Suprapubic skin (tissue), 4 donors: ENCODE data around the gene POLG. TPM values are rescaled to one million over a fixed set of nuclear protein-coding genes. Genes with fewer than 3 reads are reported as not detected.

Source experiments
- DNase-seq, 2 donors: peaks; one replicate each; pipeline ENCODE4 v3.0.0-alpha.2; 2019; ENCODE audit warnings: low spot score in 2 of 2
- H3K27ac ChIP-seq: fragments of 200-600 bp; sonication (generic); one replicate; pipeline ENCODE4 v1.5.1; 2019
- H3K27me3 ChIP-seq: fragments of 200-600 bp; sonication (generic); one replicate; pipeline ENCODE4 v1.5.1; 2019
- H3K36me3 ChIP-seq: fragments of 200-600 bp; sonication (generic); one replicate; pipeline ENCODE4 v1.5.1; 2019
- H3K4me1 ChIP-seq: fragments of 200-600 bp; sonication (generic); one replicate; pipeline ENCODE4 v1.5.1; 2019
- H3K4me3 ChIP-seq: fragments of 200-600 bp; sonication (generic); one replicate; pipeline ENCODE4 v1.5.1; 2019; ENCODE audit warnings: mild to moderate bottlenecking
- H3K9me3 ChIP-seq: fragments of 200-600 bp; sonication (generic); one replicate; pipeline ENCODE4 v1.5.1; 2019
- CTCF ChIP-seq, 2 donors: fragments of 200-600 bp in 1 of 2; fragments of 450-650 bp in 1 of 2; sonication (generic) in 1 of 2; IDR thresholded peaks; one replicate each; pipeline ENCODE4 v1.5.1; 2016 to 2019; ENCODE audit warnings: antibody characterized with exemption in 2 of 2, mild to moderate bottlenecking in 1 of 2, moderate library complexity in 1 of 2
- EP300 ChIP-seq: sonication (generic); formaldehyde crosslinking; IDR thresholded peaks from one replicate; pipeline ENCODE4 v1.6.1; 2017; ENCODE audit warnings: antibody characterized with exemption
- POLR2A ChIP-seq, 2 donors: fragments of 450-650 bp; IDR thresholded peaks; one replicate each; pipeline ENCODE4 v1.6.1; 2017; ENCODE audit warnings: antibody characterized with exemption in 2 of 2, mild to moderate bottlenecking in 2 of 2, moderate library complexity in 2 of 2
- POLR2AphosphoS5 ChIP-seq, 3 donors: sonication (generic); formaldehyde crosslinking; IDR thresholded peaks; one replicate each; pipeline ENCODE4 v1.6.1; 2017; ENCODE audit warnings: antibody characterized with exemption in 3 of 3
- WGBS: methylation state at CpG from one replicate; pipeline ENCODE4 v1.1.5; 2018; 5-methylcytosine and 5-hydroxymethylcytosine counted together
- total RNA-seq, 4 donors: library from RNA; depleted of rRNA; stranded (reverse); fragments of >200 nt; gene quantifications; one replicate each; pipeline ENCODE4 v1.1.0, GENCODE V29; 2016

Gene POLG
- total RNA-seq, 4 donors from 2014 or later: 78.7 to 131 (median 94.6) TPM

GRCh38 chr15:89353991-89354390 is 19.4 kb upstream of the POLG start:
- peaks cover 9% of the 10 kb centered on the region for H3K4me1 ChIP-seq
- peaks cover 75% of the 10 kb centered on the region for H3K27me3 ChIP-seq
- H3K9me3 ChIP-seq: no peaks in the 10 kb centered on the region
- H3K4me3 ChIP-seq: no peak overlapping the region
- H3K36me3 ChIP-seq: no peaks in the 10 kb centered on the region
- DNase-seq: no peak
- WGBS: 78% methylated on average over 1 of the region's 2 CpGs
- no peak for TF ChIP-seq POLR2A (IDR thresholded peaks at IDR 0.05)
- TF ChIP-seq POLR2AphosphoS5 (IDR thresholded peaks at IDR 0.05): no peak
- no peak for TF ChIP-seq CTCF (IDR thresholded peaks at IDR 0.05)
- no peak for TF ChIP-seq EP300
- H3K27ac ChIP-seq: no peak overlapping the region

- no peak for TF ChIP-seq POLR2AphosphoS5 (IDR thresholded peaks at IDR 0.05)
- TF ChIP-seq EP300: no peak
- TF ChIP-seq POLR2A (IDR thresholded peaks at IDR 0.05): no peak
- TF ChIP-seq CTCF (IDR thresholded peaks at IDR 0.05): no peak
- H3K9me3 ChIP-seq: no peaks in the 10 kb centered on the region
- H3K27me3 ChIP-seq: peaks cover 66% of the 10 kb centered on the region
- H3K4me3 ChIP-seq: no peak overlapping the region
- no peaks in the 10 kb centered on the region for H3K36me3 ChIP-seq
- 82% methylated on average over 3 of the region's 4 CpGs for WGBS
- DNase-seq: no peak
- no peaks in the 10 kb centered on the region for H3K4me1 ChIP-seq
- no peak overlapping the region for H3K27ac ChIP-seq
Observed at GRCh38 chr15:89352476-89352875, 17.9 kb upstream of the POLG start.

- Histone ChIP-seq H3K36me3 (no peaks in the 10 kb centered on the region), H3K27ac (no peak overlapping the region), H3K27me3 (peaks cover 40% of the 10 kb centered on the region), H3K4me3 (no peak overlapping the region), H3K4me1 (no peaks in the 10 kb centered on the region), H3K9me3 (no peaks in the 10 kb centered on the region)
- no peak for TF ChIP-seq POLR2AphosphoS5 (IDR thresholded peaks at IDR 0.05)
- no peak for TF ChIP-seq POLR2A (IDR thresholded peaks at IDR 0.05)
- TF ChIP-seq CTCF (IDR thresholded peaks at IDR 0.05): no peak
- TF ChIP-seq EP300: no peak
- WGBS: 75% methylated on average over 5 of the region's 5 CpGs
- no peak for DNase-seq
Observed at GRCh38 chr15:89349206-89349558, 14.6 kb upstream of the POLG start.

- Histone ChIP-seq H3K27ac (no peak overlapping the region), H3K4me1 (no peaks in the 10 kb centered on the region), H3K27me3 (peaks cover 21% of the 10 kb centered on the region), H3K36me3 (no peaks in the 10 kb centered on the region), H3K9me3 (no peaks in the 10 kb centered on the region), H3K4me3 (no peak overlapping the region)
- TF ChIP-seq POLR2AphosphoS5 (IDR thresholded peaks at IDR 0.05) (no peak), POLR2A (IDR thresholded peaks at IDR 0.05) (no peak)
- DNase-seq: no peak
- 47% methylated on average over 10 of the region's 10 CpGs for WGBS
Observed at GRCh38 chr15:89346516-89347231, 12.1 kb upstream of the POLG start.

- Histone ChIP-seq H3K4me3 (no peak overlapping the region), H3K36me3 (no peaks in the 10 kb centered on the region), H3K4me1 (no peaks in the 10 kb centered on the region), H3K9me3 (no peaks in the 10 kb centered on the region), H3K27ac (no peak overlapping the region), H3K27me3 (peaks cover 19% of the 10 kb centered on the region)
- no peak for DNase-seq
- TF ChIP-seq POLR2A (IDR thresholded peaks at IDR 0.05) (no peak), POLR2AphosphoS5 (IDR thresholded peaks at IDR 0.05) (no peak), CTCF (IDR thresholded peaks at IDR 0.05) (no peak)
- WGBS: 88% methylated on average over 4 of the region's 4 CpGs
Observed at GRCh38 chr15:89345248-89345647, 10.6 kb upstream of the POLG start.

- Histone ChIP-seq H3K4me1 (no peaks in the 10 kb centered on the region), H3K27me3 (peaks cover 10% of the 10 kb centered on the region), H3K27ac (no peak overlapping the region), H3K36me3 (no peaks in the 10 kb centered on the region), H3K4me3 (no peak overlapping the region), H3K9me3 (no peaks in the 10 kb centered on the region)
- DNase-seq: no peak
- 100% methylated on average over 1 of the region's 3 CpGs for WGBS
- no peak for TF ChIP-seq CTCF (IDR thresholded peaks at IDR 0.05)
- no peak for TF ChIP-seq POLR2AphosphoS5 (IDR thresholded peaks at IDR 0.05)
- no peak for TF ChIP-seq EP300
- no peak for TF ChIP-seq POLR2A (IDR thresholded peaks at IDR 0.05)
Observed at GRCh38 chr15:89342840-89343239, 8.2 kb upstream of the POLG start.
